Gastrocnemius medialis (tissue), 4 donors: ENCODE data around the gene CTU1.

Experiments
- POLR2A ChIP-seq, 2 donors: fragments of 450-650 bp; IDR thresholded peaks; one replicate each; pipeline ENCODE4 v1.6.1; 2017; ENCODE audit warnings: antibody characterized with exemption in 2 of 2, mild to moderate bottlenecking in 2 of 2, moderate library complexity in 2 of 2
- TF ChIP-seq, protein P1 (sequence below), 5 experiments: fragments of 450-650 bp in 3 of 5; fragments of 200-600 bp in 2 of 5; sonication (generic) in 2 of 5; IDR thresholded peaks in 4 of 5; conservative IDR thresholded peaks in 1 of 5; 1 replicate in 4 of 5; 2 replicates in 1 of 5; pipeline ENCODE4 v1.5.1; 2016 to 2019; ENCODE audit warnings: antibody characterized with exemption in 5 of 5, mild to moderate bottlenecking in 3 of 5, moderate library complexity in 3 of 5

DNA sequence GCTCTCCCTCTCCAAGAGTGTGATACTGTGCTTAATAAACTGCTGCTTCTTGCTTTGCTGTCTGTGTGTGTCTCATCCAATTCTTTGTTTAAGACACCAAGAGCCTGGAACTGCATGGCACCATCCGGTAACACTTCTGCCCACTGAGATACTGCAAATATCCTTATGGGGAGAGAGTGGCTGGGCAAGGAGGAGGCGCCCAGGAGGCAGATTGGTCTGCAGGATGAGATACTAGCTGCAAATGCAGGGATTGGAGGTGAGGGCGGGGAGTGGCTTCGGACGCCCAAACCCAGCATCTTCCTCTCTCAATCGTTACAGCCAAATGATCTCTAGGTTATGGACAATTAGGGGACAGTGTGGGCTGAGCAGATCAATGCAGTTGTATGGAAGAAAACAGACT lies 32.2 kb upstream of the CTU1 start:
- TF ChIP-seq, protein P1, sequence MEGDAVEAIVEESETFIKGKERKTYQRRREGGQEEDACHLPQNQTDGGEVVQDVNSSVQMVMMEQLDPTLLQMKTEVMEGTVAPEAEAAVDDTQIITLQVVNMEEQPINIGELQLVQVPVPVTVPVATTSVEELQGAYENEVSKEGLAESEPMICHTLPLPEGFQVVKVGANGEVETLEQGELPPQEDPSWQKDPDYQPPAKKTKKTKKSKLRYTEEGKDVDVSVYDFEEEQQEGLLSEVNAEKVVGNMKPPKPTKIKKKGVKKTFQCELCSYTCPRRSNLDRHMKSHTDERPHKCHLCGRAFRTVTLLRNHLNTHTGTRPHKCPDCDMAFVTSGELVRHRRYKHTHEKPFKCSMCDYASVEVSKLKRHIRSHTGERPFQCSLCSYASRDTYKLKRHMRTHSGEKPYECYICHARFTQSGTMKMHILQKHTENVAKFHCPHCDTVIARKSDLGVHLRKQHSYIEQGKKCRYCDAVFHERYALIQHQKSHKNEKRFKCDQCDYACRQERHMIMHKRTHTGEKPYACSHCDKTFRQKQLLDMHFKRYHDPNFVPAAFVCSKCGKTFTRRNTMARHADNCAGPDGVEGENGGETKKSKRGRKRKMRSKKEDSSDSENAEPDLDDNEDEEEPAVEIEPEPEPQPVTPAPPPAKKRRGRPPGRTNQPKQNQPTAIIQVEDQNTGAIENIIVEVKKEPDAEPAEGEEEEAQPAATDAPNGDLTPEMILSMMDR (IDR thresholded peaks at IDR 0.05 in 4 of 5, conservative IDR thresholded peaks at IDR 0.05 in 1 of 5), result no peak
- no peak for TF ChIP-seq POLR2A (IDR thresholded peaks at IDR 0.05)
